Endometrial microvascular endothelial cells (primary cell): ENCODE measurements around the gene CIAPIN1. TPM values are rescaled to one million over a fixed set of nuclear protein-coding genes. Genes with fewer than 3 reads are reported as not detected.

Experiments
- in situ Hi-C: cut with HindIII; loops from 2 replicates; pipeline ENCODE4 v1.10.0; 2017; ENCODE audit warnings: low sequenced_read_pairs, low pct_unique_long_range_greater_than_20kb; ENCODE audit errors: inconsistent ontology term
- total RNA-seq: library from RNA; depleted of rRNA; stranded (reverse); fragments of >200 nt; gene quantifications from one replicate; pipeline ENCODE4 v1.2.3, GENCODE V29; 2015; ENCODE audit errors: inconsistent ontology term

Gene CIAPIN1
- total RNA-seq: 87.3 TPM

DNA sequence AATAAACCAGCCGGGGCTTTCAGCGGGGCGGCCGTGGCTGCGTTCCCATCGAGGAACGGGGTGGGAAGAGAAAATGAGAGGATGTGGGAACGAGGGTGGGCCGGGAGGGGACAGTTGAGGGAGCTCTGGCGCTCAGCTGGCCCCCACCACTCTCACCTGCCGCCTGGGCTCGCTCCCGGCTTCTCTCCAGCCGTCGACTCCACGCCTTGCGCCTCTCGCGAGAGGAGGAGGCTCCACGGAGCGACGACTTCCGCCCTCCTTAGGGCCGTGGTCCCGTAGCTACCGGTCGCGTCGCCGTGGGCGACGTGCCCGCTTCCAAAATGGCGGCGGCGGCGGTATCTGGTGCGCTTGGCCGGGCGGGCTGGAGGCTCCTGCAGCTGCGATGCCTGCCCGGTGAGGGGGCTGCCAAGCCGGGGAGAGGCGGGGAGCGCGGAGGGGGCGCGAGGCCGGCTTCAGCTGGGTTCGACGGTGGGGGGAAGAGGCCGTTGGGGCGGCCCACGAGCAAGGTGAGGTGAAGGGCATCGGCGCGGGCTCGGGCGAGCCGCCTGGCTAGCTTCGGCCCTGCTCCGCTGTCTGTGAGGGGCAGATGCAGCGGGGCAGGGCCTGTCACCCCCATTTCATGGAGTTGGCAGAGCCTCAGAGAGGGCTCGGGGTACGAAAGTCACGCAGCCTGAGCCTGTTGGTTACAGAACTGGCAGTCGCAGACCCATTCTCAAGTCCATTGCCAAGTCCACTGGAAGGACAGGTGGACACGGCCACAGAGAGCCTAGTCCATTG lies at the start of gene CIAPIN1, which contains the start of gene COQ9:
CIAPIN1 (minus strand) TSS at position 200 of the 777 bp plus-strand sequence. CDS start 6,457 bp downstream, outside the sequence.
COQ9 (plus strand) TSS at position 294 of the 777 bp plus-strand sequence; CDS start at position 321, 27 bp downstream.
- in situ Hi-C loops: no loop called here

GRCh38 chr16:57493767-57494166 lies 46.6 kb upstream of the CIAPIN1 start:
- in situ Hi-C loops: no loop called here

DNA sequence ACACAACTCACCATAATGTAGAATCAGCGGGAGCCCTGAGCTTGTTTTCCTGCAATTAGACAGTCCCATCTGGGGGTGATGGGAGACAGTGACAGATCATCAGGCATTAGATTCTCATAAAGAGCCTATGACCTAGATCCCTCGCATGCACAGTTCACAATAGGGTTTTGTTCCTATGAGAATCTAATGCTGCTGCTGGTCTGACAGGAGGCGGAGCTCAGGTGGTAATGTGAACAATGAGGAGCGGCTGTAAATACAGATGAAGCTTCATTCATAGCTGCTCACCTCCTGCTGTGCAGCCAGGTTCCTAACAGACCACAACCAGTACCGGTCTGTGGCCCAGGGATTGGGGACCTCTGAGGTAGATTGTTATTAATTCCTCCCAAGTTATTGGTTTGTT lies 42.0 kb upstream of the CIAPIN1 start:
- in situ Hi-C loops: no loop called here

DNA sequence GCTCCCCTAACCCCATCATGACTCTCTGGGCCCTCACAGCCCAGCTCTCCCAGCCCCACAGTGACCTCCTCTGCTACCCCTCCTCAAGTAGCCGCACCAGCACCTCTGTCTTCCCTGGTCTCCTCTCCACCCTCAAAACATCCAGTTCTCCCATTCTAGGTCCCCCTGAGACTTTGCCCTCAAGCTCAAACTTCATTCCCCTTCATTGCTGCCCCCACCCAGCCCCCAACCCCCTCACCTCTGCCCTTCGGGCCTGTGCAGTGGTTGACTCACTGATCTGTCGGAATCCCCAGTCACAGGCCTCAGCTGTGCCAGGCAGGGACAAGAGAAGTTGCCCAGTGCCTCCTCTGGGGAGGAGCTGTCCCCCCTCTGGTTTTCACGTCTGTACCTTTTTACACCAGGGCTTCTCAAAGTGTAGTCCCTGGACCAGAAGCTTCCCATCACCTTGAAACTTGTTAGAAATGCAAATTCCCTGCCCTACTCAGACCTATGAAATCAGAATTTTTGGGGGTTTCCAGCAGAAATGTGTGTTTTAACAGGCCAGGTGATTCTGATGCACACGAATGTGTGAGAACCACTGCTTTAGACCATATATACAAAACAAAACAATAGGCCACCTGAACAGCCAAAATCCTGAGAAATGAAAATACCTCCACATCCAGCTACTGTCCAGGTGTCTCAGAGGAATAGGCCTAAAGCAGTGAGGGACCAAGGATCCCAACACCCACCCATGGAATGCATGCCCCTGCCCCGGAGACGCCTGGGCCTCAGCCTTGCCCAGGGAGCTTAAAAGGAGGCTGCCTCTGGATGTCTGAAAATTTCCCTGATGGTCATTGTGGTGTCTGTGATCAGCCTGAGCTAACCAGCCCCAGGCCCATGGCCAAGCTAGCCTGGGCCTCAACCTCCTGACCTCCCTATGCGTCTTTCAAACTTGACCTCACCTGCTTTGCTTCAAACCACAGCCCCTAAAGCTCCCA lies 40.0 kb upstream of the CIAPIN1 start:
- in situ Hi-C loops: no loop called here

GRCh38 chr16:57485916-57486857 lies 39.0 kb upstream of the CIAPIN1 start, which contains the start of gene DOK4:
DOK4 (minus strand) TSS chr16:57486493; CDS start chr16:57479507, 6,986 bp downstream.
- in situ Hi-C loops: no loop called here

- in situ Hi-C loops: no loop called here
Measured at GRCh38 chr16:57485091-57485915, 38.1 kb upstream of the CIAPIN1 start.

- in situ Hi-C loops: no loop called here
Measured at GRCh38 chr16:57484515-57485005, 37.4 kb upstream of the CIAPIN1 start.

DNA sequence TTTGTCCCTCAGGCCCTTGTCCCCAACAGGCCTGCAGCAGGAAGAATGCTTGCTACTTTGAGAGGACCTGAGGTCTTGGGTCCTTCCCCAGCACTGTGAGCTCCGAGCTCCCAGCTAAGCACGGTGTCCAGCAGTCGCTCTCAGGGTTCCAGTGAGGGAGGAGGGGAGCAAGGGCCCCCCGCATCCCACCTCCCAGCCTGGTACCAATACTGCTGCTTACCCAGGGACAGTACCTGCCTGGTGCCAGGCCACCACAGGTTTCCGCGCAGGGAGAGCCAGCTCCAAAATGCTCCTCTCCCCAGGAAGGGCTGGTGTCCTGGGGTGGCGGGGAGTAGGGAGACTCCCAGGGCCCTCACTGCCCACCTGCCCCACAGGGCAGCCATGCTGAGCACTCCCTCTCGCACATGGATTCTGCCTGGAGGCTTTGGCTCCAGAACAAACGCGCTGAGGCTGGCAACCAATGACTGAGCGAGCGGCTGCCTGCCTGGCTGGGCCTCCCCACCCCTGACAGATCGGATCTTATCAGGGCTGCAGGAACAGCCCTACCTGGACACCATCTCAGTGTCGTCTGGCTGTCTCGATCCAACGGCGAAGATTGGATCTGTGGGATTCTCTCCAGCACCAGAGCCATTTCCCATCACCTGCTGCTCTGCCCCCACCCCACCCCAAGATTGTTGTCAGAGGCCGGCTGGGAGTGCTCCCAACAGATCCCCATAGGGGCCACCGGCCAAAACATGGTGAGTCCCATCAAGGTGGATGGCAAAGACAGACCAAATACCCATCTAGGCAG lies 36.7 kb upstream of the CIAPIN1 start:
- in situ Hi-C loops: no loop called here

GRCh38 chr16:57482845-57483545 lies 35.8 kb upstream of the CIAPIN1 start:
- in situ Hi-C loops: no loop called here

DNA sequence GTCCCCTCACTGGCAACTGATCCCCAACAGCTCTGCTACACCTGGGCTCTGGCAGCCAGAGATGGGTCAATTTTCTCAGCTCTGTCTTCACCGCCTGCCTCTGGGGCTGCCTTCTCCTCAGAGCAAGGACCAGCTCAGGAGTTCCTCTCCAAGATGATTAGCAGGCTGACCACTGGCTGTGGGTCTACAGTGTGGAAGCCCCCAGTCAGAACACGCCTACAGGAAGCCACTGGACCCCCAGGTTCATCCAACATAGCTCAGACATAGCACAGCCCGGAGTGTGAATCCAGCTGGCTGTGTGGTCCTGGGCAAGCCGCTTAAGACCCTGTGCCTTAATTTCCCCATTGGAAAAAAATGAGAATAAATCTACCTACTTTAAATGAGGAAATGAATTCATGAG lies 34.2 kb upstream of the CIAPIN1 start:
- in situ Hi-C loops: no loop called here

GRCh38 chr16:57480754-57481230 lies 33.6 kb upstream of the CIAPIN1 start:
- in situ Hi-C loops: no loop called here

GRCh38 chr16:57479976-57480753 lies 33.0 kb upstream of the CIAPIN1 start:
- in situ Hi-C loops: no loop called here

GRCh38 chr16:57479205-57479975 lies 32.2 kb upstream of the CIAPIN1 start:
- in situ Hi-C loops: no loop called here

GRCh38 chr16:57478396-57479204 lies 31.4 kb upstream of the CIAPIN1 start:
- in situ Hi-C loops: no loop called here
